ENCODE results near the gene EGF. TPM values are rescaled to one million over a fixed set of nuclear protein-coding genes. Genes with fewer than 3 reads are reported as not detected.

EGF gene
- total RNA-seq, 1 experiment from 2014 or later, result 1.5 TPM

- no peak overlapping the region for H2BK20ac ChIP-seq (ENCODE audit: low read depth, low read length, poor library complexity, severe bottlenecking)
- no peaks in the 10 kb centered on the region for H3K79me2 ChIP-seq (ENCODE audit: insufficient read depth, low read length)
- no peak overlapping the region for H2BK12ac ChIP-seq (ENCODE audit: insufficient read length, low read depth, low read length)
- no peak overlapping the region for H3K27ac Mint-ChIP-seq
- no peak overlapping the region for H3K56ac ChIP-seq (ENCODE audit: insufficient read length, low read depth, low read length)
- no peaks in the 10 kb centered on the region for H4K20me1 ChIP-seq (ENCODE audit: control insufficient read depth, insufficient read depth, insufficient read length)
- DNase-seq, result no peak
- no peak for TF ChIP-seq CTCF (conservative IDR thresholded peaks at IDR 0.05)
- no peak overlapping the region for H3T11ph ChIP-seq (ENCODE audit: low read length)
- peaks cover 7 to 9% of the 10 kb centered on the region in 2 experiments for H3K4me1 Mint-ChIP-seq
- H2AK5ac ChIP-seq (ENCODE audit: insufficient read length, low read length), result no peak overlapping the region
- no peaks in the 10 kb centered on the region for H3K36me3 Mint-ChIP-seq (ENCODE audit: insufficient read depth in 1 of 3, low read depth in 3 of 3)
- no peaks in the 10 kb centered on the region for H3K4me1 ChIP-seq (ENCODE audit: insufficient read depth, low read length)
- H3K4me2 ChIP-seq (ENCODE audit: insufficient read depth, insufficient read length, low read length), result no peak overlapping the region
- no peak overlapping the region for H3K4me3 Mint-ChIP-seq
- H3K14ac ChIP-seq (ENCODE audit: insufficient read depth, low read length), result no peak overlapping the region
- H3K27me3 ChIP-seq (ENCODE audit: insufficient read depth, low read length), result no peaks in the 10 kb centered on the region
- no peak overlapping the region for H3K4ac ChIP-seq (ENCODE audit: low read depth, low read length)
- no peak overlapping the region for H3K27ac ChIP-seq (ENCODE audit: insufficient read length, low read depth, low read length)
- WGBS (ENCODE audit: extremely low coverage, insufficient read length, low lambda C conversion rate), result no CpG with 5 or more reads among the region's 1 CpG
- H3K23me2 ChIP-seq (ENCODE audit: insufficient read length, low read depth, low read length, poor library complexity, severe bottlenecking), result no peaks in the 10 kb centered on the region
- H3K18ac ChIP-seq (ENCODE audit: insufficient read length, low read depth, low read length), result no peak overlapping the region
- no peaks in the 10 kb centered on the region for H3K9me3 Mint-ChIP-seq
- no peak overlapping the region for H4K5ac ChIP-seq (ENCODE audit: insufficient read length, low read depth, low read length)
- no peak overlapping the region for H4K91ac ChIP-seq (ENCODE audit: insufficient read length, low read depth, low read length)
- H3K23ac ChIP-seq (ENCODE audit: insufficient read length, low read depth, low read length), result no peak overlapping the region
- no peak overlapping the region for H4K8ac ChIP-seq (replicated peaks; ENCODE audit: insufficient read length, low read depth, low read length)
- no peaks in the 10 kb centered on the region for H3K27me3 Mint-ChIP-seq (ENCODE audit: low read depth)
- H2BK120ac ChIP-seq (ENCODE audit: low read depth, low read length, poor library complexity, severe bottlenecking), result no peak overlapping the region
- H2BK15ac ChIP-seq (ENCODE audit: low read depth, low read length), result no peak overlapping the region
- peaks cover 4% of the 10 kb centered on the region for H3K9me3 ChIP-seq (ENCODE audit: control insufficient read depth, low read depth, low read length)
- no peaks in the 10 kb centered on the region for H3K79me1 ChIP-seq (ENCODE audit: insufficient read depth, low read depth, low read length, poor library complexity, severe bottlenecking)
- H2BK5ac ChIP-seq (ENCODE audit: insufficient read length, low read length), result no peak overlapping the region
- no peak overlapping the region for H2AFZ ChIP-seq (ENCODE audit: low read length)
- no peak overlapping the region for H3K9ac ChIP-seq (ENCODE audit: extremely low read depth, insufficient read length, low read length)
Measured at GRCh38 chr4:109955146-109955545, 42.5 kb downstream of the EGF start.
